Myocyte (in vitro differentiated cells): ENCODE results near the gene PANX2. TPM values are rescaled to one million over a fixed set of nuclear protein-coding genes. Genes with fewer than 3 reads are reported as not detected.
"Not testable (repeated sequence)": the region's sequence is repeated elsewhere in the genome, so short reads cannot be mapped to it uniquely, and the experiment has no call there.

Experiments
- DNase-seq: peaks from one replicate; pipeline ENCODE4 v3.0.0-alpha.2; 2012; ENCODE audit warnings: low read depth
- polyA plus RNA-seq: library from polyadenylated mRNA; unstranded; fragments of >200 nt; gene quantifications from one replicate; pipeline ENCODE4 v1.2.1, GENCODE V29; 2012; ENCODE audit warnings: missing spikeins
- total RNA-seq: library from RNA; depleted of rRNA; stranded (reverse); fragments of >200 nt; gene quantifications from 2 replicates; pipeline ENCODE4 v1.2.3, GENCODE V29; 2014

Gene PANX2
- total RNA-seq, result 0.08 and 0.26 TPM in 2 replicates
- polyA plus RNA-seq, result 1.3 TPM

- DNase-seq, result no peak
Observed at GRCh38 chr22:50170453-50171318, at the start of gene PANX2. PANX2 (plus strand) TSS chr22:50170731; CDS start chr22:50170731, 0 bp downstream.

- no peak for DNase-seq
Observed at GRCh38 chr22:50121202-50121740, 49.3 kb upstream of the PANX2 start.

GRCh38 chr22:50123119-50123518, 47.4 kb upstream of the PANX2 start:
- DNase-seq, result no peak

- DNase-seq, result no peak
Observed at GRCh38 chr22:50125029-50125428, 45.5 kb upstream of the PANX2 start.

- DNase-seq, result no peak
Observed at GRCh38 chr22:50129121-50129736, 41.3 kb upstream of the PANX2 start.

GRCh38 chr22:50131894-50132293, 38.6 kb upstream of the PANX2 start:
- DNase-seq, result no peak

- DNase-seq, result no peak
Observed at GRCh38 chr22:50134481-50134880, 36.0 kb upstream of the PANX2 start.

GRCh38 chr22:50136581-50137015, 33.9 kb upstream of the PANX2 start:
- DNase-seq, result peak; percentile 34

GRCh38 chr22:50137277-50137676, 33.3 kb upstream of the PANX2 start:
- DNase-seq, result not testable (repeated sequence)

- no peak for DNase-seq
Observed at GRCh38 chr22:50138041-50138440, 32.5 kb upstream of the PANX2 start.

- no peak for DNase-seq
Observed at GRCh38 chr22:50138988-50139387, 31.5 kb upstream of the PANX2 start.

- DNase-seq, result no peak
Observed at GRCh38 chr22:50139843-50140415, 30.6 kb upstream of the PANX2 start.

GRCh38 chr22:50140615-50141014, 29.9 kb upstream of the PANX2 start:
- no peak for DNase-seq

- no peak for DNase-seq
Observed at GRCh38 chr22:50141462-50141861, 29.1 kb upstream of the PANX2 start.

- no peak for DNase-seq
Observed at GRCh38 chr22:50141891-50142363, 28.6 kb upstream of the PANX2 start.

GRCh38 chr22:50143096-50143495, 27.4 kb upstream of the PANX2 start:
- no peak for DNase-seq

- DNase-seq, result no peak
Observed at GRCh38 chr22:50144005-50144614, 26.4 kb upstream of the PANX2 start.

GRCh38 chr22:50145721-50146438, 24.7 kb upstream of the PANX2 start:
- no peak for DNase-seq

- peak; percentile 59 for DNase-seq
Observed at GRCh38 chr22:50146439-50147238, 23.9 kb upstream of the PANX2 start.
